Activated CD8-positive, alpha-beta T cell treated with anti-CD3 and anti-CD28 coated beads for 36 hours (primary cell): Measurements from ENCODE around the gene SMPD3. TPM values are rescaled to one million over a fixed set of nuclear protein-coding genes. Genes with fewer than 3 reads are reported as not detected.

Source experiments
- ATAC-seq: fragments of 200-7000 bp; cut with Tn5 transposase; one replicate; pipeline ENCODE4 v1.10.0; 2021; ENCODE audit warnings: mild to moderate bottlenecking, moderate library complexity
- CTCF ChIA-PET: fragments of 350-600 bp; sonication (Branson Sonifier 250); formaldehyde crosslinking; loops from one replicate; lab custom pipeline; 2021; ENCODE audit warnings: antibody characterized with exemption; lab: Charles Lee
- POLR2A ChIA-PET: fragments of 350-600 bp; sonication (Branson Sonifier 250); formaldehyde crosslinking; loops from one replicate; lab custom pipeline; 2021; ENCODE audit warnings: antibody characterized with exemption; lab: Charles Lee
- DNase-seq: peaks from one replicate; pipeline ENCODE4 v3.0.0-alpha.2; 2020
- H3K27ac Mint-ChIP-seq: one replicate; pipeline ENCODE4 v1.8.0; 2021; ENCODE audit warnings: mild to moderate bottlenecking, mixed read lengths
- H3K27me3 Mint-ChIP-seq: one replicate; pipeline ENCODE4 v1.8.0; 2021; ENCODE audit warnings: mixed read lengths
- H3K36me3 Mint-ChIP-seq: one replicate; pipeline ENCODE4 v1.8.0; 2021; ENCODE audit warnings: low read depth, mixed read lengths
- H3K4me1 Mint-ChIP-seq: one replicate; pipeline ENCODE4 v1.8.0; 2021; ENCODE audit warnings: low read depth, mixed read lengths
- H3K4me3 Mint-ChIP-seq: one replicate; pipeline ENCODE4 v1.8.0; 2021; ENCODE audit warnings: mild to moderate bottlenecking, moderate library complexity, mixed read lengths
- H3K9me3 Mint-ChIP-seq: one replicate; pipeline ENCODE4 v1.8.0; 2021; ENCODE audit warnings: mixed read lengths
- intact Hi-C: fragments of 100-400 bp; cut with micrococcal nuclease; formaldehyde crosslinking; loops from one replicate; pipeline ENCODE4 v1.10.0; 2022
- total RNA-seq, 2 experiments: library from RNA; stranded (reverse); gene quantifications; one replicate each; pipeline ENCODE4 v1.2.3, GENCODE V29; 2021
- TF ChIP-seq, protein P1 (sequence below): fragments of 200-600 bp; IDR thresholded peaks from one replicate; pipeline ENCODE4 v1.8.0; 2022; ENCODE audit warnings: antibody characterized with exemption, mild to moderate bottlenecking

Gene SMPD3
- total RNA-seq, 2 experiments from 2014 or later, result 0.16 to 0.63 TPM

- DNase-seq (no peak), ATAC-seq (no peak)
- H3K27me3 Mint-ChIP-seq, result no peaks in the 10 kb centered on the region
- TF ChIP-seq, protein P1, sequence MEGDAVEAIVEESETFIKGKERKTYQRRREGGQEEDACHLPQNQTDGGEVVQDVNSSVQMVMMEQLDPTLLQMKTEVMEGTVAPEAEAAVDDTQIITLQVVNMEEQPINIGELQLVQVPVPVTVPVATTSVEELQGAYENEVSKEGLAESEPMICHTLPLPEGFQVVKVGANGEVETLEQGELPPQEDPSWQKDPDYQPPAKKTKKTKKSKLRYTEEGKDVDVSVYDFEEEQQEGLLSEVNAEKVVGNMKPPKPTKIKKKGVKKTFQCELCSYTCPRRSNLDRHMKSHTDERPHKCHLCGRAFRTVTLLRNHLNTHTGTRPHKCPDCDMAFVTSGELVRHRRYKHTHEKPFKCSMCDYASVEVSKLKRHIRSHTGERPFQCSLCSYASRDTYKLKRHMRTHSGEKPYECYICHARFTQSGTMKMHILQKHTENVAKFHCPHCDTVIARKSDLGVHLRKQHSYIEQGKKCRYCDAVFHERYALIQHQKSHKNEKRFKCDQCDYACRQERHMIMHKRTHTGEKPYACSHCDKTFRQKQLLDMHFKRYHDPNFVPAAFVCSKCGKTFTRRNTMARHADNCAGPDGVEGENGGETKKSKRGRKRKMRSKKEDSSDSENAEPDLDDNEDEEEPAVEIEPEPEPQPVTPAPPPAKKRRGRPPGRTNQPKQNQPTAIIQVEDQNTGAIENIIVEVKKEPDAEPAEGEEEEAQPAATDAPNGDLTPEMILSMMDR, result no peak
- H3K4me1 Mint-ChIP-seq, result peaks cover 15% of the 10 kb centered on the region
- H3K27ac Mint-ChIP-seq, result no peak overlapping the region
- no peak overlapping the region for H3K4me3 Mint-ChIP-seq
- H3K9me3 Mint-ChIP-seq, result no peaks in the 10 kb centered on the region
- POLR2A ChIA-PET, result no interaction called here
- CTCF ChIA-PET, result no interaction called here
- intact Hi-C loops, result no loop called here
- peaks cover 73% of the 10 kb centered on the region for H3K36me3 Mint-ChIP-seq
Measured at GRCh38 chr16:68350813-68351350, 97.4 kb downstream of the SMPD3 start.

GRCh38 chr16:68349838-68350410 is 98.4 kb downstream of the SMPD3 start:
- Mint-ChIP-seq H3K9me3 (no peaks in the 10 kb centered on the region), H3K36me3 (peaks cover 76% of the 10 kb centered on the region), H3K27me3 (no peaks in the 10 kb centered on the region), H3K4me1 (peaks cover 16% of the 10 kb centered on the region), H3K4me3 (no peak overlapping the region), H3K27ac (no peak overlapping the region)
- CTCF ChIA-PET, result interaction anchor here (1.7 kb wide), 1 partner anchor 88 kb away, joined by 6 read pairs; no protein-coding TSS in a partner anchor
- intact Hi-C loops, result no loop called here
- DNase-seq (no peak), ATAC-seq (no peak)
- POLR2A ChIA-PET, result interaction anchor here (0.7 kb wide), 1 partner anchor 19 kb away, joined by 3 read pairs; no protein-coding TSS in a partner anchor
- TF ChIP-seq, protein P1, result no peak

DNA sequence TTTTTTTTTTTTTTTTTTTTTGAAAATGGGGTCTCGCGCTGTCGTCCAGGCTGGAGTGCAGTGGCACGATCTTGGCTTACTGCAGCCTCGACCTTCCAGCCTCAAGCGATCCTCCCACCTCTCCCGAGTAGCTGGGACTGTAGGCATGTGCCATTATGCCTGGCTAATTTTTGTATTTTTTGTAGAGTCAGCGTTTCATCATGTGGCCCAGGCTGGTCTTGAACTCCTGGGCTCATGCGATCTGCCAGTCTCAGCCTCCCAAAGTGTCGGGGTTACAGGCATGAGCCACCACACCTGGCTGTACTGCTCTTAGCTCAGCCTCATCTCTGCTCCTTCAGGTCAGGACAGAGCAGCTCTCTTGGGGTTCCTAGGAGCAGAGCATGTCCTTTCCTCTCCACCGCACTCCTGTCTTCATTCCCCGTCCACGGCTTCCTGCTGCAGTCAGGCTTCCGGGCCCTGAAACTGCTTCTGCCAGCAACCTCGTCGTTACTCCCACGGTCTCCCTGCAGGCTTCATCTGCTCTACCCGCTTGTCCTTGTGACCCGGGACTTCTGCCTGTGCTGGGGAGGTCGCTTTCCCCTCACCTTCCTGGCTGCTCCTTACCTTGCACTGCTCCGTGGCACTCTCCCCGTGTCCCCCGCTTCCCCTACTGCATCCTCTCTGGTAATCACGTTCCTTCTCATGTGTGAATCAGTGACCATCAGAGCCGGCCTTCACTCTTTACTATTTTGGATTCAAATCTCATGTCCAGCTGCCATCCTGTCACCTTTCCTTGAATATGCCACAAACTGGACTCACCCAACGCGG is 99.5 kb downstream of the SMPD3 start:
- H3K27me3 Mint-ChIP-seq, result no peaks in the 10 kb centered on the region
- intact Hi-C loops, result no loop called here
- TF ChIP-seq, protein P1, result no peak
- peaks cover 67% of the 10 kb centered on the region for H3K36me3 Mint-ChIP-seq
- POLR2A ChIA-PET, result interaction anchor here (0.7 kb wide), 1 partner anchor 20 kb away, joined by 3 read pairs; no protein-coding TSS in a partner anchor
- no peak overlapping the region for H3K4me3 Mint-ChIP-seq
- no peak overlapping the region for H3K27ac Mint-ChIP-seq
- no peaks in the 10 kb centered on the region for H3K9me3 Mint-ChIP-seq
- ATAC-seq (no peak), DNase-seq (no peak)
- CTCF ChIA-PET, result interaction anchor here (1.7 kb wide), 1 partner anchor 87 kb away, joined by 6 read pairs; no protein-coding TSS in a partner anchor
- H3K4me1 Mint-ChIP-seq, result peaks cover 15% of the 10 kb centered on the region

DNA sequence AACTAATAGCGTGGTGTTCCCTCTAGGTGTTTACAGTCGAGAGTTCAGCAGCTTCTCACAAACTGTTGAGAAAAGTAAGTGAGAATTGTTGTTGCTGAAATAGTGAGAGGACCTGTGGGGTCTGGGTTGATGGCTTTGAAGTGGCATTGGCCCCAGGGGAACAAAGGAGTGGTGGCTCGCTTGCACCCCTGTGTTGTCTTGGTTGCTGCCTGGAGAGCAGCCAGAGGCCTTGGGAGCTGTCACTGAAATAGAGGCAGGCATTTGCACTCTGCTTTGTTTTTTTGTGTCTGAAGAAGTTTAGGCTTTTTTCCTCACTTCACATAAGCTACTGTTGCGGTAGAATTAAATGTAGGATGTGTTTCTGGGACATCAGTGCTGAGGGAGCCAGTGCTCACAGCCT is 100.7 kb downstream of the SMPD3 start:
- no peaks in the 10 kb centered on the region for H3K27me3 Mint-ChIP-seq
- DNase-seq (no peak), ATAC-seq (no peak)
- H3K27ac Mint-ChIP-seq, result no peak overlapping the region
- H3K9me3 Mint-ChIP-seq, result no peaks in the 10 kb centered on the region
- intact Hi-C loops, result no loop called here
- TF ChIP-seq, protein P1, result no peak
- peaks cover 15% of the 10 kb centered on the region for H3K4me1 Mint-ChIP-seq
- POLR2A ChIA-PET, result no interaction called here
- CTCF ChIA-PET, result no interaction called here
- H3K4me3 Mint-ChIP-seq, result no peak overlapping the region
- H3K36me3 Mint-ChIP-seq, result peaks cover 63% of the 10 kb centered on the region
